Measurements from ENCODE around the gene RABGAP1. TPM values are rescaled to one million over a fixed set of nuclear protein-coding genes. Genes with fewer than 3 reads are reported as not detected.

RABGAP1 gene
- total and polyA plus RNA-seq, 10 of the 15 experiments (the other 5 are each of a cell fraction or from before 2014, with no cell fraction given): 2.6 to 31.6 (median 12.5) TPM

DNA sequence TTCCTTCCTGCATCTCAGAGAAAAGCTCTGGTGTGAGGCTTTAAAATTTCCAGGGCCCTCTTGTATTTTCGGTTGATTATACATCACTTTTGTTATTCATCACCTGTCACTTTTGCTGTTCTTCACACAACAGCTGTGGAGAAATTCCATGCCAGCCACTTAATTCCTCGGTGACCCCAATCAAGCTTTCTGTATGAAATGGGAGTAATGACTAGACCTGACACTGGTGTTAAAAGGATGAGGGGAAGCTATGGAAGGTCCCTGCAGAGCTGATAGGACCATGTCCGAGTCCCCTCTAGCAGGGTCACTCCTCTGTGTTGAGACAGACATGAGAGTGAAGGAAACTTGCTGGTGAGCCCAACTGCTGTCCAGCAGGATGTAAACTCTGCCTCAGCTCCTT is 152.3 kb downstream of the RABGAP1 start:
- ChIA-PET SMC1A (ENCODE audit: uncharacterized antibody, unreplicated experiment) (interaction anchor here (0.6 to 3.9 kb wide), 12 partner anchors 9 to 742 kb away, joined by 3 to 20 read pairs (median 3); no protein-coding TSS in a partner anchor), RAD21 (ENCODE audit: unreplicated experiment) (interaction anchor here (0.9 to 2.9 kb wide), 4 partner anchors 9 to 256 kb away, joined by 4 to 16 read pairs (median 6); no protein-coding TSS in a partner anchor), POLR2A (interaction anchor here (1.7 kb wide), 1 partner anchor 9 kb away, joined by 5 read pairs; no protein-coding TSS in a partner anchor), CTCF (interaction anchor here (0.6 to 4.4 kb wide), 17 partner anchors 8 to 333 kb away, joined by 3 to 32 read pairs (median 4); no protein-coding TSS in a partner anchor)
- H3K4me1 ChIP-seq (ENCODE audit: control insufficient read depth, insufficient read depth, low read length): peaks cover 8% of the 10 kb centered on the region
- H3K9me3 ChIP-seq (replicated peaks; ENCODE audit: control insufficient read depth, insufficient read depth, low read length): no peaks in the 10 kb centered on the region
- H3K27ac ChIP-seq (ENCODE audit: control insufficient read depth, insufficient read depth): no peak overlapping the region
- H3K27me3 ChIP-seq (replicated peaks in 1 of 2; ENCODE audit: control insufficient read depth in 2 of 2, insufficient read depth in 2 of 2, low read length in 1 of 2): no peaks in the 10 kb centered on the region
- intact Hi-C loops (cut with micrococcal nuclease; ENCODE audit: unreplicated experiment) (no loop called here), in situ Hi-C loops (cut with MboI) (no loop called here)
- no peak overlapping the region for H3K4me2 ChIP-seq (ENCODE audit: control insufficient read depth, insufficient read depth)
- no peak for FAIRE-seq
- ATAC-seq: no peak
- BruUV-seq (replicated peaks): no TSS peak
- H3K79me2 ChIP-seq (ENCODE audit: control insufficient read depth, insufficient read depth, low read length): no peaks in the 10 kb centered on the region; the same call in 1 of the 2 replicates
- no peak for DNase-seq (ENCODE audit: low read depth, low spot score)
- no peak overlapping the region for H2AFZ ChIP-seq (ENCODE audit: control insufficient read depth, low read depth, low read length)
- 16% methylated on average over 3 of the region's 3 CpGs for WGBS (ENCODE audit: insufficient coverage, insufficient replicate concordance, low lambda C conversion rate, missing lambda C conversion rate)
- H3K36me3 ChIP-seq (ENCODE audit: control insufficient read depth in 2 of 2, insufficient read depth in 2 of 2, low read length in 1 of 2): peaks cover 2 to 20% of the 10 kb centered on the region in 2 experiments
- no peak overlapping the region for H3K9ac ChIP-seq (ENCODE audit: control insufficient read depth, insufficient read depth, low read length)
- no peaks in the 10 kb centered on the region for H4K20me1 ChIP-seq (ENCODE audit: control insufficient read depth, insufficient read depth)
- no peak overlapping the region for H3K4me3 ChIP-seq
- TF ChIP-seq HDAC6 (IDR thresholded peaks at IDR 0.05; ENCODE audit: unreplicated experiment): no peak
- no peak for TF ChIP-seq GABPA (IDR thresholded peaks at IDR 0.05; ENCODE audit: low read depth)
- TF ChIP-seq, protein P1, sequence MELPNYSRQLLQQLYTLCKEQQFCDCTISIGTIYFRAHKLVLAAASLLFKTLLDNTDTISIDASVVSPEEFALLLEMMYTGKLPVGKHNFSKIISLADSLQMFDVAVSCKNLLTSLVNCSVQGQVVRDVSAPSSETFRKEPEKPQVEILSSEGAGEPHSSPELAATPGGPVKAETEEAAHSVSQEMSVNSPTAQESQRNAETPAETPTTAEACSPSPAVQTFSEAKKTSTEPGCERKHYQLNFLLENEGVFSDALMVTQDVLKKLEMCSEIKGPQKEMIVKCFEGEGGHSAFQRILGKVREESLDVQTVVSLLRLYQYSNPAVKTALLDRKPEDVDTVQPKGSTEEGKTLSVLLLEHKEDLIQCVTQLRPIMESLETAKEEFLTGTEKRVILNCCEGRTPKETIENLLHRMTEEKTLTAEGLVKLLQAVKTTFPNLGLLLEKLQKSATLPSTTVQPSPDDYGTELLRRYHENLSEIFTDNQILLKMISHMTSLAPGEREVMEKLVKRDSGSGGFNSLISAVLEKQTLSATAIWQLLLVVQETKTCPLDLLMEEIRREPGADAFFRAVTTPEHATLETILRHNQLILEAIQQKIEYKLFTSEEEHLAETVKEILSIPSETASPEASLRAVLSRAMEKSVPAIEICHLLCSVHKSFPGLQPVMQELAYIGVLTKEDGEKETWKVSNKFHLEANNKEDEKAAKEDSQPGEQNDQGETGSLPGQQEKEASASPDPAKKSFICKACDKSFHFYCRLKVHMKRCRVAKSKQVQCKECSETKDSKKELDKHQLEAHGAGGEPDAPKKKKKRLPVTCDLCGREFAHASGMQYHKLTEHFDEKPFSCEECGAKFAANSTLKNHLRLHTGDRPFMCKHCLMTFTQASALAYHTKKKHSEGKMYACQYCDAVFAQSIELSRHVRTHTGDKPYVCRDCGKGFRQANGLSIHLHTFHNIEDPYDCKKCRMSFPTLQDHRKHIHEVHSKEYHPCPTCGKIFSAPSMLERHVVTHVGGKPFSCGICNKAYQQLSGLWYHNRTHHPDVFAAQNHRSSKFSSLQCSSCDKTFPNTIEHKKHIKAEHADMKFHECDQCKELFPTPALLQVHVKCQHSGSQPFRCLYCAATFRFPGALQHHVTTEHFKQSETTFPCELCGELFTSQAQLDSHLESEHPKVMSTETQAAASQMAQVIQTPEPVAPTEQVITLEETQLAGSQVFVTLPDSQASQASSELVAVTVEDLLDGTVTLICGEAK (IDR thresholded peaks at IDR 0.05; ENCODE audit: borderline replicate concordance): no peak
- TF ChIP-seq, protein P2, sequence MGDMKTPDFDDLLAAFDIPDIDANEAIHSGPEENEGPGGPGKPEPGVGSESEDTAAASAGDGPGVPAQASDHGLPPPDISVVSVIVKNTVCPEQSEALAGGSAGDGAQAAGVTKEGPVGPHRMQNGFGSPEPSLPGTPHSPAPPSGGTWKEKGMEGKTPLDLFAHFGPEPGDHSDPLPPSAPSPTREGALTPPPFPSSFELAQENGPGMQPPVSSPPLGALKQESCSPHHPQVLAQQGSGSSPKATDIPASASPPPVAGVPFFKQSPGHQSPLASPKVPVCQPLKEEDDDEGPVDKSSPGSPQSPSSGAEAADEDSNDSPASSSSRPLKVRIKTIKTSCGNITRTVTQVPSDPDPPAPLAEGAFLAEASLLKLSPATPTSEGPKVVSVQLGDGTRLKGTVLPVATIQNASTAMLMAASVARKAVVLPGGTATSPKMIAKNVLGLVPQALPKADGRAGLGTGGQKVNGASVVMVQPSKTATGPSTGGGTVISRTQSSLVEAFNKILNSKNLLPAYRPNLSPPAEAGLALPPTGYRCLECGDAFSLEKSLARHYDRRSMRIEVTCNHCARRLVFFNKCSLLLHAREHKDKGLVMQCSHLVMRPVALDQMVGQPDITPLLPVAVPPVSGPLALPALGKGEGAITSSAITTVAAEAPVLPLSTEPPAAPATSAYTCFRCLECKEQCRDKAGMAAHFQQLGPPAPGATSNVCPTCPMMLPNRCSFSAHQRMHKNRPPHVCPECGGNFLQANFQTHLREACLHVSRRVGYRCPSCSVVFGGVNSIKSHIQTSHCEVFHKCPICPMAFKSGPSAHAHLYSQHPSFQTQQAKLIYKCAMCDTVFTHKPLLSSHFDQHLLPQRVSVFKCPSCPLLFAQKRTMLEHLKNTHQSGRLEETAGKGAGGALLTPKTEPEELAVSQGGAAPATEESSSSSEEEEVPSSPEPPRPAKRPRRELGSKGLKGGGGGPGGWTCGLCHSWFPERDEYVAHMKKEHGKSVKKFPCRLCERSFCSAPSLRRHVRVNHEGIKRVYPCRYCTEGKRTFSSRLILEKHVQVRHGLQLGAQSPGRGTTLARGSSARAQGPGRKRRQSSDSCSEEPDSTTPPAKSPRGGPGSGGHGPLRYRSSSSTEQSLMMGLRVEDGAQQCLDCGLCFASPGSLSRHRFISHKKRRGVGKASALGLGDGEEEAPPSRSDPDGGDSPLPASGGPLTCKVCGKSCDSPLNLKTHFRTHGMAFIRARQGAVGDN (IDR thresholded peaks at IDR 0.05): no peak
- TF ChIP-seq ZNF207 (IDR thresholded peaks at IDR 0.05; ENCODE audit: borderline replicate concordance): no peak
- TF ChIP-seq NR2C1 (IDR thresholded peaks at IDR 0.05): no peak
- TF ChIP-seq CHD2 (IDR thresholded peaks at IDR 0.05; ENCODE audit: borderline replicate concordance, low read depth, low read length): no peak
- TF ChIP-seq ATF7 (IDR thresholded peaks at IDR 0.05; ENCODE audit: low read depth): no peak
- TF ChIP-seq, protein P3, sequence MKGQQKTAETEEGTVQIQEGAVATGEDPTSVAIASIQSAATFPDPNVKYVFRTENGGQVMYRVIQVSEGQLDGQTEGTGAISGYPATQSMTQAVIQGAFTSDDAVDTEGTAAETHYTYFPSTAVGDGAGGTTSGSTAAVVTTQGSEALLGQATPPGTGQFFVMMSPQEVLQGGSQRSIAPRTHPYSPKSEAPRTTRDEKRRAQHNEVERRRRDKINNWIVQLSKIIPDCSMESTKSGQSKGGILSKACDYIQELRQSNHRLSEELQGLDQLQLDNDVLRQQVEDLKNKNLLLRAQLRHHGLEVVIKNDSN (IDR thresholded peaks at IDR 0.05; ENCODE audit: borderline replicate concordance, extremely low read length, insufficient read depth, low read depth, low read length): no peak
- TF ChIP-seq BRCA1 (IDR thresholded peaks at IDR 0.05; ENCODE audit: low read depth, low read length): no peak
- TF ChIP-seq GATAD2B (conservative IDR thresholded peaks at IDR 0.05; ENCODE audit: low read depth): no peak
- TF ChIP-seq RAD51 (IDR thresholded peaks at IDR 0.05): no peak
- TF ChIP-seq SP1 (IDR thresholded peaks at IDR 0.05; ENCODE audit: low read depth, low read length): no peak
- TF ChIP-seq, protein P4, sequence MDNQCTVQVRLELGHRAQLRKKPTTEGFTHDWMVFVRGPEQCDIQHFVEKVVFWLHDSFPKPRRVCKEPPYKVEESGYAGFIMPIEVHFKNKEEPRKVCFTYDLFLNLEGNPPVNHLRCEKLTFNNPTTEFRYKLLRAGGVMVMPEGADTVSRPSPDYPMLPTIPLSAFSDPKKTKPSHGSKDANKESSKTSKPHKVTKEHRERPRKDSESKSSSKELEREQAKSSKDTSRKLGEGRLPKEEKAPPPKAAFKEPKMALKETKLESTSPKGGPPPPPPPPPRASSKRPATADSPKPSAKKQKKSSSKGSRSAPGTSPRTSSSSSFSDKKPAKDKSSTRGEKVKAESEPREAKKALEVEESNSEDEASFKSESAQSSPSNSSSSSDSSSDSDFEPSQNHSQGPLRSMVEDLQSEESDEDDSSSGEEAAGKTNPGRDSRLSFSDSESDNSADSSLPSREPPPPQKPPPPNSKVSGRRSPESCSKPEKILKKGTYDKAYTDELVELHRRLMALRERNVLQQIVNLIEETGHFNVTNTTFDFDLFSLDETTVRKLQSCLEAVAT (IDR thresholded peaks at IDR 0.05): no peak
